SK-N-DZ (cell line): ENCODE results near the gene MRPL53.
"Not testable (repeated sequence)": the region's sequence is repeated elsewhere in the genome, so short reads cannot be mapped to it uniquely, and the experiment has no call there.

Source experiments
- DNase-seq: peaks from one replicate; pipeline ENCODE4 v3.0.0-alpha.2; 2015; ENCODE audit warnings: low spot score

MRPL53 gene

GRCh38 chr2:74454654-74455511 is 17.6 kb downstream of the MRPL53 start, which contains the start of gene INO80B:
TSS of gene INO80B (plus strand) at chr2:74455087. CDS start at chr2:74455117, 30 bp downstream.
- peak; percentile 97 for DNase-seq

DNA sequence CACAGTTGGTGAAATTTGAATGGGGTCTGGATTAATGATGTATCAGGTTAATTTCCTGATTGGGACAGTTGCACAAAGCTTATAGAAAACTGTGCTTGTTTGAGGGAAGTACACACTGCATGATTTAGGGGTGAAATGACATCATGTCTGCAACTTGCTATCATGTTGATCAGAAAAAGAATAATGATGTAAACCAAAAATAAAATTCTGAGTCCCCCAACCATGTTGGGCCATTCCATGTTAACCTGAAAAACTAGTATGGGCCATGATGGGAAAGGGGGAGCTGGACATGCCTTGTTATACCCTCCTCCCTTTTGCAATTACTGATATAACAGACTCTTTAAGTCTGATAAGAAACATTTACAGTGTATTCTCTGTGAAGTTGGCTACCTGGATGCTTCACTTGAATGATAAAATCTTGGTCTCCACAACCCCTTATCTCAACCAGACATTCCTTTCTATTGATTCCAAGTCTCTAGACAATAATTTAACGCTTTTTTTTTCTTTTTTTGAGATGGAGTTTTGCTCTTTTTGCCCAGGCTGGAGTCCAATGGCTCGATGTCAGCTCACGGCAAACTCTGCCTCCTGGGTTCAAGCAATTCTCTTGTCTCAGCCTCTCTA is 21.8 kb downstream of the MRPL53 start:
- DNase-seq, result no peak

DNA sequence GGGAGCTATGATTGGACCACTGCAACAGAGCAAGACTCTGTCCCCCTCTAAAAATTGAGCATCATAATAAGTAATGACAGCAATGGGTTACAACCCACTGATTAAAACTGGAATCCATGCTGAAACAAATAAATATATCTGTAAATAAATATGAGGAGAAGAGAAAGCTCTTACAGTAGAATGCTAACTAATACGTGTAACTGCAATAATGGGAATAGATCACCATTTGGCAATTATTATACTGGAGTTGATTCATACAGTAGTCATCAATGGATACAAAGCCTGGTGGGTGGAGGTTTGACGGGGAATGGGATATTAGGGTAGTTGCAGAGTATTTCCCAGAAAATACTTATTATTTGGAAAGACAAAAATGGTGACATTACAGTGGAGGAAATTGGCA is 23.7 kb downstream of the MRPL53 start:
- DNase-seq, result no peak

- no peak for DNase-seq
These were observed 25.1 kb downstream of the MRPL53 start for GRCh38 chr2:74447230-74447999.

GRCh38 chr2:74444498-74445318 is 27.8 kb downstream of the MRPL53 start:
- DNase-seq, result no peak

- DNase-seq, result not testable (repeated sequence)
These were observed 29.8 kb downstream of the MRPL53 start for GRCh38 chr2:74442483-74443297.

GRCh38 chr2:74441690-74442482 is 30.6 kb downstream of the MRPL53 start, which contains the start of gene RTKN:
TSS of gene RTKN (minus strand) at chr2:74441937. CDS start at chr2:74441816, 121 bp downstream.
- DNase-seq, result no peak

GRCh38 chr2:74441170-74441689 is 31.2 kb downstream of the MRPL53 start:
- DNase-seq, result no peak

DNA sequence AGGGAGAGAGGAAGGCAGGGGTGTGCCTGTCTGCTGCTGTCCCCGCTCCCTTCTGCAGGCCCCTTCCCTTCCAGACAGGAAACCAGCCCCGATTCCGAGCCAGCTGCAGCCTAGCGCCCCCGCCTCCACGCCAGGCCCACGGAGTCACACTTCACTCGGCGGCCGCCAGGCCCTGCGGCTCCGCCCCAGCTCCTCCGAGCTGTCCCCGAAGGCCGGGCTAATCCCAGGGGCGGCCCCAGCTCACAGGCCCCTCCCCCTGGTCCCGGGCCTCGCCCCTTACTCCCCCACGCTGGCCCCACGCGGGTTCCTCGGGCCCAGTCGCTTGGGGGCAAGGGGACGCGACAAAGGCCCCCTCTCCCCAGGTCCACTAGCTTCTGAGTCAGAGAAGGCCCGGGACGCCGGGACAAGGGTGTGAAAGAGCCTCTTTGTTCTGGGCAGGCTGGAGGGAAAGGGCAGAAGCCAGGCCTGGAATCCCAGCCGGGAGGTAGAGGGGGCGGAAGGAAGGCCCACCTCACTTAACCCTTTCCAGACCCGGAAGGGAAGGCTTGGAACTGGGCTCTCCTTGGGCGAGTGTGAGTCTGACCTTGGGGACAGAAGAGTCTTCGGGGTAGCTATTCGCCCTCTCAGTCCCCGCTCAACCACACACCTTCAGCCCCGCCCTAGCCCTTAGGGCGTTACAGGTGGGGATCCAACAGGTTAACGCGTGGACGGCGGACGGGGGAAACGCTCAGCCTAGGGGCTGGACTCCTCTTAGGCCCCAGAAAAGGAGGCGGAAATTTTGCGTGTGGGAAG is 31.9 kb downstream of the MRPL53 start:
- peak; percentile 92 for DNase-seq

GRCh38 chr2:74439803-74440377 is 32.6 kb downstream of the MRPL53 start:
- peak; percentile 47 for DNase-seq

DNA sequence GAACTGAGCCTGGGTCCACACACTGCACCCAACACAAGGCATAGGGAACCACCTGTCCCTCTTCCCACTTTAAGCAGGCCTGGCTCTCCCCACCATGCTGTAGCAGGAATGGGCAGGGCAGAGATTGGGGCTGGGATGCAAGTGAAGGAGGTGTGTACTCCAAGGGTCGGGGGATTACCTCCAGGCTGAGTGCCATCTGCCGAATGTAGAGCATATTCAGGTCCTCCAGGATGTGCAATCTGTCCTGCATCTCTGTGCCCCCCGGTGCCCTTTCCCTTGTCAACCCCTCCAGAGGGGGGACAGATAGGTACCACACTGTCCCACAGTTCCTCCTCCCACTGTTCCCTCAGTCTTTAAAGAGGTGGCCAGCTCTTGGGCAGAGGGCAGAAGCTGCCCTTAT is 33.1 kb downstream of the MRPL53 start:
- DNase-seq, result no peak

DNA sequence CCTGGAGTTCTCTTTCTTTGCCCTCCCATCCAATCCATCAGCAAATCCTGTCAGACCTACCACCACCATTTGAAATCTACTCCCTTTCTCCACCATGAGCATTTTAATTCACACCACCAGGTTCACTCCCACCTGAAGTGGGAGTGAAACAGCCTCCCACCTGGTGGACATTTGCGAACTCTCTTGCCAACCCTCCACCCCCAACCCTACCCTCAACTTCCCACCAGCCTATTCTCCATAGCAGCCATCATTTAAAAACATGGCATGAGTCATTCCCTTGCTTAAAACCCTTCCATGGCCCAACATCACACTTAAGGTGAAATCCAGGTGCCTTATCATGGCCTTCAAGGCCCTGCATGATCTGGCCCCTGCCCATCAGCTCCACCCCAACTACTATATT is 34.2 kb downstream of the MRPL53 start:
- no peak for DNase-seq

- DNase-seq, result no peak
These were observed 35.4 kb downstream of the MRPL53 start for GRCh38 chr2:74436848-74437695.

DNA sequence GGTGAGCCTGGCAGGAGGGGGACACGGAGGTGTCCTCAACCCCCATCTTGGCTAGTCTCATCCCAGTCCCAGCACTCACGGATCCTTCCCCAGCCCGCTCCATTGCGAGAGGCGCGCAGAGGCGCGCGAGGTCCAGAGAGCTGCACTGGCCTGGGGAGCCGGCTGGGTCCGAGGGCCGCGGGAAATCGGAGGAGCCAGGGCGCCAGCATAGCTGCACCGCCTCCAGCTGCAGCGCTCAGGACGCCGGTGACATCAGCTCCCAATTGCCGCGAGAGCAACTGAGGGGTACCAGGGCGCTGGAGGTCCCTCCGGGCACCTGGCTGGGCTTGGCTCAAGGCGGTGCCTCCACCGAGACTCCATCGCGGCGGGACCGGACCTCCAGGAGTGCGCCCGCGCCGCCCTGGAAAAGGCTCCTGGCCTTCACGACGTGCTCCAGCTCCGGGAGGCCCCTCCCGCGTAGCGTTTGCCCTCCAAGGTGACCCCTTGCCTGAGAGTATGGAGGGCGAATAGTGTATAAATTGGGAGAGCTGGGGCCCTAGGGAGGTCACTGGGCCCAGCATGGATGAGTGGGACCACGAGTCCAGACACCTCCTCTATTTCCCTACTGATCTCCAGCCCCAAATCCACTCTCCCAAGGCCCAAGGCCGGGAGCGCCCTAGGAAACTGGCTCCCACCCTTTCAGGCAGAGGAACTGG is 36.2 kb downstream of the MRPL53 start:
- no peak for DNase-seq

GRCh38 chr2:74430502-74430901 is 42.0 kb downstream of the MRPL53 start:
- DNase-seq, result no peak
